Uterus (tissue), 4 donors: ENCODE measurements around the gene LPP. TPM values are rescaled to one million over a fixed set of nuclear protein-coding genes. Genes with fewer than 3 reads are reported as not detected.

Experiments used
- DNase-seq, 2 donors: peaks; one replicate each; pipeline ENCODE4 v3.0.0-alpha.2; 2019 to 2020
- H3K27ac ChIP-seq, 2 donors: fragments of 200-600 bp; sonication (generic); 1 replicate in 1 of 2; 2 replicates in 1 of 2; pipeline ENCODE4 v1.5.1; 2016 to 2018
- H3K27me3 ChIP-seq, 2 donors: fragments of 200-600 bp; sonication (generic); one replicate each; pipeline ENCODE4 v1.5.1; 2018 to 2019; ENCODE audit warnings: control low read depth in 1 of 2
- H3K36me3 ChIP-seq, 2 donors: fragments of 200-600 bp; sonication (generic); one replicate each; pipeline ENCODE4 v1.5.1; 2019; ENCODE audit warnings: control low read depth in 1 of 2
- H3K4me1 ChIP-seq, 2 donors: fragments of 200-600 bp; sonication (generic); one replicate each; pipeline ENCODE4 v1.5.1; 2018 to 2019; ENCODE audit warnings: control low read depth in 1 of 2
- H3K4me3 ChIP-seq, 2 donors: fragments of 200-600 bp; sonication (generic); 1 replicate in 1 of 2; 2 replicates in 1 of 2; pipeline ENCODE4 v1.5.1; 2018 to 2019; ENCODE audit warnings: mild to moderate bottlenecking in 1 of 2
- H3K9me3 ChIP-seq, 2 donors: fragments of 200-600 bp; sonication (generic); one replicate each; pipeline ENCODE4 v1.5.1; 2019; ENCODE audit warnings: control low read depth in 1 of 2
- POLR2A ChIP-seq, 2 donors: fragments of 450-650 bp; IDR thresholded peaks; one replicate each; pipeline ENCODE4 v1.6.1; 2016; ENCODE audit warnings: antibody characterized with exemption in 2 of 2, mild to moderate bottlenecking in 1 of 2, moderate library complexity in 1 of 2
- intact Hi-C: fragments of 100-400 bp; cut with DNase I; formaldehyde crosslinking; loops from one replicate; pipeline ENCODE4 v1.15.1; 2023; ENCODE audit warnings: low total_unique reads
- total RNA-seq, 4 donors: library from RNA; depleted of rRNA in 3 of 4; stranded (reverse); fragments of >200 nt in 3 of 4; gene quantifications; one replicate each; pipeline versions ENCODE4 v1.1.0 to v1.2.4, GENCODE V29; 2014 to 2023
- TF ChIP-seq, protein P1 (sequence below), 4 experiments: fragments of 200-600 bp in 2 of 4; fragments of 450-650 bp in 2 of 4; sonication (generic) in 2 of 4; IDR thresholded peaks; one replicate each; pipeline ENCODE4 v1.5.1; 2016 to 2019; ENCODE audit warnings: antibody characterized with exemption in 4 of 4, mild to moderate bottlenecking in 2 of 4, moderate library complexity in 1 of 4
- donor health status: DM: yes; HTN: yes; CAD: no.

The LPP gene
- total RNA-seq, 4 donors from 2014 or later, result 180 to 1,374 (median 712) TPM

GRCh38 chr3:188294113-188294512 lies 140.2 kb downstream of the LPP start:
- Histone ChIP-seq H3K27ac (peak overlapping the region; percentile 79 to 80), H3K36me3 (no peaks in the 10 kb centered on the region), H3K9me3 (no peaks in the 10 kb centered on the region), H3K4me3 (no peak overlapping the region), H3K4me1 (peaks cover 2 to 24% of the 10 kb centered on the region in 2 donors), H3K27me3 (no peaks in the 10 kb centered on the region)
- intact Hi-C loops, result no loop called here
- TF ChIP-seq, protein P1, sequence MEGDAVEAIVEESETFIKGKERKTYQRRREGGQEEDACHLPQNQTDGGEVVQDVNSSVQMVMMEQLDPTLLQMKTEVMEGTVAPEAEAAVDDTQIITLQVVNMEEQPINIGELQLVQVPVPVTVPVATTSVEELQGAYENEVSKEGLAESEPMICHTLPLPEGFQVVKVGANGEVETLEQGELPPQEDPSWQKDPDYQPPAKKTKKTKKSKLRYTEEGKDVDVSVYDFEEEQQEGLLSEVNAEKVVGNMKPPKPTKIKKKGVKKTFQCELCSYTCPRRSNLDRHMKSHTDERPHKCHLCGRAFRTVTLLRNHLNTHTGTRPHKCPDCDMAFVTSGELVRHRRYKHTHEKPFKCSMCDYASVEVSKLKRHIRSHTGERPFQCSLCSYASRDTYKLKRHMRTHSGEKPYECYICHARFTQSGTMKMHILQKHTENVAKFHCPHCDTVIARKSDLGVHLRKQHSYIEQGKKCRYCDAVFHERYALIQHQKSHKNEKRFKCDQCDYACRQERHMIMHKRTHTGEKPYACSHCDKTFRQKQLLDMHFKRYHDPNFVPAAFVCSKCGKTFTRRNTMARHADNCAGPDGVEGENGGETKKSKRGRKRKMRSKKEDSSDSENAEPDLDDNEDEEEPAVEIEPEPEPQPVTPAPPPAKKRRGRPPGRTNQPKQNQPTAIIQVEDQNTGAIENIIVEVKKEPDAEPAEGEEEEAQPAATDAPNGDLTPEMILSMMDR (IDR thresholded peaks at IDR 0.05), result no peak
- TF ChIP-seq POLR2A (IDR thresholded peaks at IDR 0.05), result no peak
- no peak for DNase-seq

- Histone ChIP-seq H3K9me3 (no peaks in the 10 kb centered on the region), H3K27me3 (no peaks in the 10 kb centered on the region), H3K36me3 (no peaks in the 10 kb centered on the region), H3K27ac (peak overlapping the region; percentile 79 to 80), H3K4me1 (peaks cover 2 to 29% of the 10 kb centered on the region in 2 donors), H3K4me3 (no peak overlapping the region)
- TF ChIP-seq, protein P1 (IDR thresholded peaks at IDR 0.05), result no peak
- no peak for TF ChIP-seq POLR2A (IDR thresholded peaks at IDR 0.05)
- intact Hi-C loops, result no loop called here
- no peak for DNase-seq
These were observed 141.0 kb downstream of the LPP start for GRCh38 chr3:188294823-188295487.

GRCh38 chr3:188295876-188296275 lies 141.9 kb downstream of the LPP start:
- intact Hi-C loops, result no loop called here
- H3K4me1 ChIP-seq, result peaks cover 0 to 25% of the 10 kb centered on the region in 2 donors
- H3K27me3 ChIP-seq, result no peaks in the 10 kb centered on the region
- no peaks in the 10 kb centered on the region for H3K36me3 ChIP-seq
- no peak for TF ChIP-seq POLR2A (IDR thresholded peaks at IDR 0.05)
- TF ChIP-seq, protein P1 (IDR thresholded peaks at IDR 0.05), result no peak
- H3K4me3 ChIP-seq, result no peak overlapping the region
- peak overlapping the region; percentile 79 to 80 for H3K27ac ChIP-seq
- H3K9me3 ChIP-seq, result no peaks in the 10 kb centered on the region
- DNase-seq, result no peak

GRCh38 chr3:188296761-188297612 lies 143.0 kb downstream of the LPP start:
- Histone ChIP-seq H3K36me3 (no peaks in the 10 kb centered on the region), H3K4me3 (no peak overlapping the region), H3K27ac (peak overlapping the region; percentile 79 to 80), H3K4me1 (peaks cover 0 to 25% of the 10 kb centered on the region in 2 donors), H3K27me3 (no peaks in the 10 kb centered on the region), H3K9me3 (no peaks in the 10 kb centered on the region)
- TF ChIP-seq POLR2A (IDR thresholded peaks at IDR 0.05), result no peak
- TF ChIP-seq, protein P1 (IDR thresholded peaks at IDR 0.05), result peak in 1 of 4 experiments; percentile 15
- DNase-seq, result peak; percentile 55 to 71
- intact Hi-C loops, result no loop called here

DNA sequence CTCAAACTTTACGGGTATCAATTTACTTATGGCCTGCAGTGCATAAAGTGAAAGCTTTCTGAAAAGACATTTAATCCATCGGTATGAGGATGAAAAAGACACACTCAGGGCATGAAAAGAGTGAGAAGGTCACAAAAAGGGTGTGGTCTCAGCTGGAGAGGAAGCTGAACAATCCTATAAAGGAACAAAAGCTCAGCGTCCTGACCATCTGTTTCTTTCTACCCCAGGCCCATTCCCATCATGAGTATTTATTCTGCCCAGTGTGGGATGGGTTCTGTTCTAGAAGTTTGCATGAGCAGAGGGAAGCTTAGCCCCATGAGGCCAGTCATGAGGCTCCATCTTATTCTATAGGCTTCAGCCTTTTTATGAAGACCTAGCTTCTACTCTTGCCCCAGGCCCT lies 144.6 kb downstream of the LPP start:
- intact Hi-C loops, result no loop called here

More for the DNA sequence above, 144.6 kb downstream of the LPP start:
- TF ChIP-seq, protein P1 (IDR thresholded peaks at IDR 0.05), result no peak
- TF ChIP-seq POLR2A (IDR thresholded peaks at IDR 0.05), result no peak
- Histone ChIP-seq H3K4me3 (no peak overlapping the region), H3K9me3 (no peaks in the 10 kb centered on the region), H3K36me3 (no peaks in the 10 kb centered on the region), H3K27me3 (no peaks in the 10 kb centered on the region), H3K4me1 (peaks cover 0 to 25% of the 10 kb centered on the region in 2 donors), H3K27ac (peak overlapping the region; percentile 9 to 79)
- DNase-seq, result no peak
